Right forelimb (tissue), 1 donor: ENCODE results near the gene ANKRD23.

Experiments used
- DNase-seq: peaks from one replicate; pipeline ENCODE4 v3.0.0-alpha.2; 2018

Gene ANKRD23

DNA sequence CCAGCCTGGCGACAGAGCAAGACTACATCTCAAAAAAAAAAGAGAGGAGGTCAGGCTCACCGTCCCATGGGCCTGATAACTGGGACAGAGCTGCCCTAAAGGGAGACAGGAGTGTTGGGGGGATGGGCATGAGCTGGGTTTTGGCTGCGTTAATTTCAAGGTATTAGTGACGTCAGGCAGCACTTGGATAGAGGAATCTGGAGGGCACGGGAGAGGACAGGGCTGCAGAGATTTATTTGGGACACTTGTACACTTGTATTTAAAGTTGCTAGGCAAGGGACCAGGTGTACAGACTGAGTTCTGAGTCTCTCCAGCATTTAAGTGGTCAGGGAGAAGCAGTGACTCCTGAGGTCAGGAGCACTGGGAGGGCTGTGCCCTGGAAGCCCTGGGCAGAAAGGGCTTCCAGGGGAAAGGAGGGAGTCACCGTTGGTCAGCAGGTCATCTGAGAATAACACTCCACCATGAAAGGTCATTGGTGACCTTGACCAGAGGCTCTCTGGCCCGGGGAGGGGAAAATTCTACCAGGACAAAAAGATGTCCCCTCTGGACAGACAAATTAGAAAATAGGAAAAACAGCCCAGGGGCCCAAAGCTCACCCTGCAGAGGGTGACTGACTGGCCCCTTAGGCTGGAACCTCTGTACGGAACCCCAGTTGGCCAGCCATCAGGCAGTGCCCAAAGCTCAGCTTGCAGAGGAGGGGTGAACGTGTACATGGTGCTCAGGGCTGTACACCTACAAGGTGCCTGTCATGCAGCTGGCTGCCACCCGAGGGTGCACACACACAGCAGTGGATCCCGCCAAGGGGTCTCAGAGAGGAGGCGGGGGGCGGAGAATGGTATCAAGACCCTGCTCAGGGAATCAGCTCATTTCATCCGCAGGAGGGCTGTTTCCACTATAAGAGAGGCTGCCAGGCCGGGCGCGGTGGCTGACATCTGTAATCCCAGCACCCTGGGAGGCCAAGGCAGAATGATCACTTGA, 50.8 kb downstream of the ANKRD23 start:
- no peak for DNase-seq

DNA sequence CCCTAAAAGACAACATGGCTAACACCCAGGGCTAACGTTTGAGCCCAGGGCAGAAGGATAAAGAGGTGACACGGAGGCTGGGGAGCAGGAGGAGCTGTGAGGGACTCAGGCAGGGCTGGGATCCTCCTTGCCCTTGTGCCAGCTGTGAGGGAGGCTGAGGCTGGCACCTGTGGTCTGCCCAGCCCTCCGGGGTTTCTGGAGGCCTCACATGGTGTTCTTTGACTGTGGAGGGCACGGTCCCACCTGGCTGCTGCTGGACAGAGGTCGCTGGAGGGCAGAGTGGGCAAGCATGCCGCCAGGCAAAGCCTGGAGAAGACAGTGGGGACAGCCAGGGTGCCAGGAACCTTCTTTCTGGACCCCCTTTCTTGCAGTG, 54.6 kb downstream of the ANKRD23 start:
- DNase-seq, result no peak

DNA sequence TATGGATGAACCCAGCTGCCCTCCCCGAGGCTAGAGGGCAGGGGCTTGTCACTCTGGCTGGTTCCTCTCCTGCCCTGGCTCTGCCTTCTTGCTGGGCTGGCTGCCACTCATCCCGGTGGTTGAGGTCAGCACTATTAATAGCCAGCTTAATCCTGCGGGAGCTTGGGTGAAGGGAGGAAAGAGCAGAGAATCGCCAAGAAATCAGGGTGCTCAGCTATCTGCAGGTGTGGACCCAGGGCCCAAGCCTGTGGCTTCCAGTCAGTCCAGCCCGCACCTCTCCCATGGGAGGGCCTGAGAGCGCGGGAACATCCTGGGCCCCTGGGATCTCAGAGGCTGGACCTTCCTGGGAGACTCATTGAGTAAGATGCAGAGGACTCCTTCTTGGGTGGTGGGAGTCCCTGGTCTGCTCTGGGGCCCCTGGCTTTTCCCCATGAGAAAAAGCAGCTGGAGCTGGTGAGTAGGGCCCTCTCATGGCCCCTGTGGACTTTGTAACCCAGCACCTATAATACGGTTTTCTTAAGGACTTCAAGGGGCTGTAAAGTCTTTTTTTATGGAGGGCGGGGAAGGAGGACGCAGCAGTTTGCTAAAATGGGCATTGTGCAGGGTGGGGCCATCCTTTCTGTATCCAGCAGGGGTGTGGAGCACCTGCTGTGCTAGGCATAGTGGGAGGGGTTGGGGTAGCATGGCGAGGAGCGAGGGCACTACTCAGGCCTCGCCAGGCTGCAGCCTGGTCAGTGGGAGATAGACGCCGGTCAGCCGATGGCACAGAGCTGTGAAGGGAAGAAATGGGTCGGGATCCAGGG, 55.2 kb downstream of the ANKRD23 start:
- no peak for DNase-seq
